ENCODE results near the gene ZKSCAN5. TPM values are rescaled to one million over a fixed set of nuclear protein-coding genes. Genes with fewer than 3 reads are reported as not detected.

Gene ZKSCAN5
- total RNA-seq, 1 donor from 2014 or later, result 14.0 TPM

GRCh38 chr7:99554939-99555338 is 50.5 kb downstream of the ZKSCAN5 start:
- no peak overlapping the region for H3K4me3 Mint-ChIP-seq
- peaks cover 10% of the 10 kb centered on the region for H3K36me3 Mint-ChIP-seq
- TF ChIP-seq, protein P1, sequence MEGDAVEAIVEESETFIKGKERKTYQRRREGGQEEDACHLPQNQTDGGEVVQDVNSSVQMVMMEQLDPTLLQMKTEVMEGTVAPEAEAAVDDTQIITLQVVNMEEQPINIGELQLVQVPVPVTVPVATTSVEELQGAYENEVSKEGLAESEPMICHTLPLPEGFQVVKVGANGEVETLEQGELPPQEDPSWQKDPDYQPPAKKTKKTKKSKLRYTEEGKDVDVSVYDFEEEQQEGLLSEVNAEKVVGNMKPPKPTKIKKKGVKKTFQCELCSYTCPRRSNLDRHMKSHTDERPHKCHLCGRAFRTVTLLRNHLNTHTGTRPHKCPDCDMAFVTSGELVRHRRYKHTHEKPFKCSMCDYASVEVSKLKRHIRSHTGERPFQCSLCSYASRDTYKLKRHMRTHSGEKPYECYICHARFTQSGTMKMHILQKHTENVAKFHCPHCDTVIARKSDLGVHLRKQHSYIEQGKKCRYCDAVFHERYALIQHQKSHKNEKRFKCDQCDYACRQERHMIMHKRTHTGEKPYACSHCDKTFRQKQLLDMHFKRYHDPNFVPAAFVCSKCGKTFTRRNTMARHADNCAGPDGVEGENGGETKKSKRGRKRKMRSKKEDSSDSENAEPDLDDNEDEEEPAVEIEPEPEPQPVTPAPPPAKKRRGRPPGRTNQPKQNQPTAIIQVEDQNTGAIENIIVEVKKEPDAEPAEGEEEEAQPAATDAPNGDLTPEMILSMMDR (conservative IDR thresholded peaks at IDR 0.05), result no peak
- H3K4me1 Mint-ChIP-seq (ENCODE audit: unreplicated experiment), result peaks cover 16% of the 10 kb centered on the region
- DNase-seq (ENCODE audit: extremely low spot score, unreplicated experiment), result no peak
- H3K9me3 Mint-ChIP-seq, result no peaks in the 10 kb centered on the region
- no peaks in the 10 kb centered on the region for H3K27me3 Mint-ChIP-seq
- H3K27ac Mint-ChIP-seq, result peak overlapping the region; percentile 14

DNA sequence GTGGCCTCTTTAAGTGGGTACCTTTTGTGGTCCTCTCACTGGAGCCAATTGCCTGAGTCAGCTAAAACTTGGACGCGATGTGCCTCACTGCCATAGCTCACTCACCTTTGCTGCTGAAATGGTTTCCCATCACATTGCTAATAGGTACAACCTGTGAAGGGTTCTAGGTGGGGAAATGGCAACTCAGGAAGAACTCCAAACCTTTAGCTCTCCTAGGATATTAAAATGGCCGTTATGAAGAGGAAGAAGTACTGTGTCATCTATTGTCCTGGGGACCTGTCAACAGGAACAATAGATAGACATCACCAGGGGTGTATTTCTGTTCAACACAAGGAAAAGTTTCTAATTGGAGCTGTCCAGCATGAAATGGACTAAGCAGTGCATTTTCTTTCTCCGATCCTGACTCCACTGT is 52.7 kb downstream of the ZKSCAN5 start:
- H3K4me3 Mint-ChIP-seq, result peak overlapping the region; percentile 96
- H3K27ac Mint-ChIP-seq, result peak overlapping the region; percentile 96
- H3K27me3 Mint-ChIP-seq, result no peaks in the 10 kb centered on the region
- peaks cover 21% of the 10 kb centered on the region for H3K36me3 Mint-ChIP-seq
- TF ChIP-seq, protein P1 (conservative IDR thresholded peaks at IDR 0.05), result no peak
- DNase-seq (ENCODE audit: extremely low spot score, unreplicated experiment), result no peak
- no peaks in the 10 kb centered on the region for H3K9me3 Mint-ChIP-seq
- peaks cover 22% of the 10 kb centered on the region for H3K4me1 Mint-ChIP-seq (ENCODE audit: unreplicated experiment)

GRCh38 chr7:99557940-99558305 is 53.5 kb downstream of the ZKSCAN5 start:
- Mint-ChIP-seq H3K27ac (peak overlapping the region; percentile 96), H3K27me3 (no peaks in the 10 kb centered on the region), H3K9me3 (no peaks in the 10 kb centered on the region), H3K4me3 (peak overlapping the region; percentile 96), H3K36me3 (peaks cover 26% of the 10 kb centered on the region), H3K4me1 (ENCODE audit: unreplicated experiment) (peaks cover 20% of the 10 kb centered on the region)
- peak; percentile 74 for DNase-seq (ENCODE audit: extremely low spot score, unreplicated experiment)
- TF ChIP-seq, protein P1 (conservative IDR thresholded peaks at IDR 0.05), result no peak

DNA sequence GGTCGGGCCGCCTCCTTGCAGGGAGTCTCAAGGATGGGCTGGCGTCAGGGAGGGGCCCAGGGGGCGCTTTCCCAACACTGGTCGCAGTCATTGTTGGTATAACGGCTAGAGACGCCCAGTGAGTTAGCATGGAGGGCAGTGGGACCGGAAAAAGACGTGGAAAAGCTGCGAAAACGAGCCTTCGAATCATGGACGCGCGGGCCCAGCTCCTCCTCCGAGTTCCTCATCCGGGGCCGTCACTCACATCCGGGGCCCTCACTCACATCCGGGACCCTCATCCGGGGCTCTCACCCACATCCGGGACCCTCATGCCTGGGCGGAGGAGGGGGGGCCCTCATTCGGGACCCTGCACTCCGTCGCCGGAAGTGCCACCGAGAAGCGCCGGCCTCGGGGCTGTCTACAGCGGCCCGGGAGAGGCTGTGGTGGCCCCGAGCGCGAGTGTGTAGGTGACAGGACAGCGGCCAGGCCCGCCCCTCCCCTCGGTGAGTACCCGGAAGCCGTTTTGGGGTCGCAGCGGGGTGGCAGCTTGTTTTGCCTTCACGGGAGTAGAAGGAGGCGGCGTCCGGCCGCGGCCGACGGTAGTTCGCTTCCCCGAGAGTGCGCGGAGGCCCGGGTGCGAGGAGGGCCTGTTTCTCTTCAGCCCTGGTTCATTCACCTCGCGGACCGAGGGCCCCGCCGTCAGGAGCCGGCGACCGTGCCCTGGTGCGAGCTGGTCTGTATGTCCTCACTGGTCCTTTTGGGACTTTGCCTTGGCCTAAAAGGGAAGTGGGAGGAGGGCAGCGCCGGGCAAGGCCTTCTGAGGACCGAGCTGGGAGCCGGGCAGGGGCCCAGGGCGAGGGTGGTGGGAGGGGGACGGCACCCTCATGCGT is 54.1 kb downstream of the ZKSCAN5 start, which contains the start of gene ZNF655:
Gene ZNF655, plus strand, starts transcription at position 337 of the 869 bp plus-strand sequence. CDS start 1,918 bp downstream, outside the sequence.
- no peaks in the 10 kb centered on the region for H3K9me3 Mint-ChIP-seq
- DNase-seq (ENCODE audit: extremely low spot score, unreplicated experiment), result peak; percentile 95
- TF ChIP-seq, protein P1 (conservative IDR thresholded peaks at IDR 0.05), result no peak
- H3K4me1 Mint-ChIP-seq (ENCODE audit: unreplicated experiment), result peaks cover 20% of the 10 kb centered on the region
- peak within 1 kb of the TSS; percentile 96 for H3K27ac Mint-ChIP-seq
- no peaks in the 10 kb centered on the region for H3K27me3 Mint-ChIP-seq
- H3K36me3 Mint-ChIP-seq, result peaks cover 28% of the 10 kb centered on the region
- H3K4me3 Mint-ChIP-seq, result peak within 1 kb of the TSS; percentile 96

DNA sequence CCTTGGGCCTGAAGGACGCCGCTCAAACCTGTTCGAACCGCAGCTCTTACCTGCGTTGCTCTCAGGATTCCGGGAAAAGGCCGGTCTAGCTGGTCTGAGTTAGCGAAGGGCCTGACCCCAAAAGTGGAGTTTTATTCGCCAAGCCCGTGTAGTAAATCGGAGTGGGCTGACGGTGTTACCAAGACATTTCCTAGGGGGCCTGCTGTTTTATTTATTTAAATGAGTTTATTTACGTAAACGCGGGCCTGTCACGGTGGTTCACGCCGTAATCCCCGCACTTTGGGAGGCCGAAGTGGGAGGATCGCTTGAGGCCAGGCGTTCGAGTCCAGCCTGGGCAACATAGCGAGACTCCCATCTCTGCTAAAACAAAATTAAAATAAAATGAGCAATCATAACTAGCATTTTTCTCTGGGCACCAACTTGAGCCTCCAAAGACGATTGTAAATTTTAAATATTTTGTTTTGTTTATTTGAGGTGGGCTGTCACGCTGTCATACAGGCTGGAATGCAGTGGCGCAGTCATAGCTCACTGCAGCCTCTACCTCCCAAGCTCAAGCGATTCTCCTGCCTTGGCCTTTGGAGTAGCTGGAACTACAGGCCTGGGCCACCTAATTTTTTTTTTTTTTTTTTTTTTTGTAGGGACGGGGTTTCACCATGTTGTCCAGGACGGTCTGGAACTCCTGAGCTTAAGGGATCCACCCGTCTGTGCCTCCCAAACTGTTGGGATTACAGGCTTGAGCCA is 54.9 kb downstream of the ZKSCAN5 start:
- Mint-ChIP-seq H3K27ac (peak overlapping the region; percentile 96), H3K36me3 (peaks cover 36% of the 10 kb centered on the region), H3K4me1 (ENCODE audit: unreplicated experiment) (peaks cover 20% of the 10 kb centered on the region), H3K4me3 (peak overlapping the region; percentile 96), H3K27me3 (no peaks in the 10 kb centered on the region), H3K9me3 (no peaks in the 10 kb centered on the region)
- DNase-seq (ENCODE audit: extremely low spot score, unreplicated experiment), result no peak
- TF ChIP-seq, protein P1 (conservative IDR thresholded peaks at IDR 0.05), result no peak
